Measurements from ENCODE around the gene SLC12A4. TPM values are rescaled to one million over a fixed set of nuclear protein-coding genes. Genes with fewer than 3 reads are reported as not detected.

Gene SLC12A4
- total RNA-seq, 6 donors from 2014 or later, result 54.6 to 276 (median 98.3) TPM

DNA sequence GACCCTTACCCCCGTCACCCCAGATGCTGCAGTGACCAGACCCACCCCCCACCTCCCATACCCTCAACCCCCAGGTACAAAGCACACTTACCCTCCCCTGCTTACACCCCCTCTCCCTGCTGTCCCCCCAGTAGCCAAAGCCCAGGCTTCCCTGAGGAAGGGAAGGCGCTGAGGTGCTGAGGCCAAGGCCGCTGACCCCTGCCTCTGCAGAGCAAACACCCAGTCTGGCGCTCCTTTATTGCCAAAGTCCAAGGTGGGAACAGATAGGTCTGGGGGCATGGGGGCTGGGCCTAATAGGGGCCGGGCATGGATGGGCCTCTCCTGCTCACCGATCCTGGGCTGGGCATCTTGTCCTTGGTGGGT lies 25.2 kb downstream of the SLC12A4 start:
- Histone ChIP-seq H3K27me3 (no peaks in the 10 kb centered on the region), H3K9me3 (no peaks in the 10 kb centered on the region), H3K27ac (peak overlapping the region; percentile 48 to 70 (median 69)), H3K36me3 (peaks cover 19 to 93% (median 77%) of the 10 kb centered on the region in 4 donors), H3K4me1 (peaks cover 0 to 29% (median 7%) of the 10 kb centered on the region in 4 donors), H3K4me3 (no peak overlapping the region)
- no peak for TF ChIP-seq POLR2AphosphoS5 (IDR thresholded peaks at IDR 0.05)
- TF ChIP-seq CTCF (IDR thresholded peaks at IDR 0.05), result no peak
- no peak for TF ChIP-seq EP300 (IDR thresholded peaks at IDR 0.05)
- no peak for TF ChIP-seq POLR2A (IDR thresholded peaks at IDR 0.05)
- 91% methylated on average over 6 of the region's 6 CpGs; no CpG with 5 or more reads in 1 of the 2 donors for WGBS, 2 donors
- no peak for ATAC-seq (ENCODE audit: low FRiP score in 2 of 2)
- DNase-seq, result no peak

DNA sequence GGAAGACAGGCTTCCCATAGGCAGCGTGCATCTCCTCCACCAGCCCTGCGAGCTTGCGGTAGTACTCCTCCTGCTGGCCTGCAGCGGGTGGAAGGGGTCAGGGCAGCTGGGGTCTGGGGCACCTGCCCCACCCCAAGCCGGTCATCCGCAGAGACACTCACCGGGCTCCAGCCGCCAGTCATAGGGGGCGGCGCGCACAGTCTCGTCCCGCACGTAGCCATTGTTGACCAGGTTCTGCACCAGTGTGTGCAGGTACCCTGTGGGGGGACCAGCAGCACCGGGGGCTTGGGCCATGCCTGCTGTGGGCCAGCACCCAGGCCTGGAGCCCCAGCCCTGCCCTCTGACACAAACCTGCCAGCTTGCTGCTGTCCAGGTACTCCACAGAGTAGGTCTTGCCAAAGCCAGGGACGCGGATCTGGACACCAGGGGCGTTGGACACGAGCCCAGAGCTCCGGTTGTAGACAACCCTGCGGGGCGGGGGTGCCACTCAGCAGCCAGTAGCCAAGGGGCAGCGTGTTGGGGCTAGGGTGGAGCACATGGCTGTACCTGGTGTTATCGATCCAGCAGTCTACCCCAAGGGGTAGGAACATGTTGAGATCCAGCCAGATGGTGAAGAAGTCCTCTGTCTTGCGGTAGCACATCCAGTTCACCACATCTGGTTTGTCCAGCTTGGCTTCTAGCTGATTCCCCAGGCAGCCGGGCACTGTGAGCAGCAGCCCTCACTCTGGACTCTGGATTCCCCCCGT lies 25.8 kb downstream of the SLC12A4 start:
- TF ChIP-seq POLR2A (IDR thresholded peaks at IDR 0.05), result no peak
- TF ChIP-seq CTCF (IDR thresholded peaks at IDR 0.05), result no peak
- TF ChIP-seq EP300 (IDR thresholded peaks at IDR 0.05), result no peak
- TF ChIP-seq POLR2AphosphoS5 (IDR thresholded peaks at IDR 0.05), result no peak
- Histone ChIP-seq H3K4me3 (no peak overlapping the region), H3K27me3 (no peaks in the 10 kb centered on the region), H3K36me3 (peaks cover 17 to 87% (median 71%) of the 10 kb centered on the region in 4 donors), H3K9me3 (no peaks in the 10 kb centered on the region), H3K27ac (peak overlapping the region; percentile 48 to 70 (median 69)), H3K4me1 (peaks cover 0 to 29% (median 7%) of the 10 kb centered on the region in 4 donors)
- peak in 1 of 2 donors; percentile 83 for DNase-seq
- ATAC-seq (ENCODE audit: low FRiP score in 2 of 2), result no peak
- WGBS, 2 donors, result 83 to 87% methylated on average over 4 to 26 of the region's 27 CpGs

DNA sequence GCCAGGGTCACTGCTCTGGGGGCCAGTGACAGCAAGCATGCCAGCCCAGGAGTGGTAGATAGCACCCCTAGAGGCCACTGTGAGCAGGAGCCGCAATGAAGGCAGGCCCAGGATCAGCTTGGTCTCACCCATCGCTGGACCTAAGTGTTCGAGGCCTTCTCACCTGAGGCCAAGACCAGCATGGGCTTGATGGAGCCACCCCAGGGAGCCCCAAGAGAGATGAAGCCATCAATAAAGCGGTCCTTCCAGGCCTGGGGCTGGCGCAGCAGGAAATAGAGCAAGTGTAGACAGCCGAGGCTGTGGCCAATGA lies 26.3 kb downstream of the SLC12A4 start:
- ATAC-seq (ENCODE audit: low FRiP score in 2 of 2) (peak in 1 of 2 donors; percentile 46), DNase-seq (no peak)
- Histone ChIP-seq H3K4me1 (peaks cover 4 to 33% (median 11%) of the 10 kb centered on the region in 4 donors), H3K27ac (peak overlapping the region in 2 of 4 donors; percentile 2 to 68), H3K9me3 (no peaks in the 10 kb centered on the region), H3K36me3 (peaks cover 13 to 82% (median 66%) of the 10 kb centered on the region in 4 donors), H3K27me3 (no peaks in the 10 kb centered on the region), H3K4me3 (no peak overlapping the region)
- no peak for TF ChIP-seq POLR2AphosphoS5 (IDR thresholded peaks at IDR 0.05)
- no peak for TF ChIP-seq EP300 (IDR thresholded peaks at IDR 0.05)
- no peak for TF ChIP-seq POLR2A (IDR thresholded peaks at IDR 0.05)
- TF ChIP-seq CTCF (IDR thresholded peaks at IDR 0.05), result peak; percentile 47 to 68 (median 58)
- WGBS, 2 donors, result 82% methylated on average over 6 of the region's 6 CpGs; no CpG with 5 or more reads in 1 of the 2 donors

DNA sequence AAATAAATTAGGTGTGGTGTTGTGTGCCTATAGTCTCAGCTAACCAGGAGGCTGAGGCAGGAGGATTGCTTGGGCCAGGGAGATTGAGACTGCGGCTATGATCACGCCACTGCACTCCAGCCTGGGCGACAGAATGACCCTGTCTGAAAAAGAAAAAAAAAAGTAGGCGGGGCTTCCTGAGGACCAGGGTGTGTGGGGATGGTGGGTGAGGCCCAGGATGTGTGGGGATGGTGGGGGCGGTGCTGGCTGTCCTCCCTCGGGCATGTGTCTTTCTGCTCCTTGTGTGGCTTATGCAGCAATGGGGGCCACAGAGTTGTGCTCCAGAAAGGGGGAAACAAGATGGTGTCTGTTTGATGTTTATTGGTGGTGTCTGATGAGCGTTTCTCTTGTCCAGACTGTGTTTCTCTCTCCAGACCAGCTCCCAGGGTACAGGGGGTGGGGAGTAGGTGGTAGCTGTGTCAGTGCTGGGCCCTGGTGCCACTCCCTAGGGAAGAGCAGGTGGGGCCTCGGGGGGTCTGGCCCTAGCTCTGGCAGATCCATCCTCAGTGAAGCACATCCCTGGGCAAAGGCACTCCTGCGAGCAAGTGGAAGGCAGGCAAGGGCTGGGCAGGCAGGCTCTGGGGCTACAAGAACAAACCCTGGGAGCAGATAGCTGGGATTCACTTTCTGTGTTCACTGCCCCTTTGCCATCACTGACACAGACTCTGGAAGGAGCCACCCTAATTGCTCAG lies 26.8 kb downstream of the SLC12A4 start:
- no peak for TF ChIP-seq POLR2AphosphoS5 (IDR thresholded peaks at IDR 0.05)
- TF ChIP-seq EP300 (IDR thresholded peaks at IDR 0.05), result no peak
- TF ChIP-seq CTCF (IDR thresholded peaks at IDR 0.05), result no peak
- TF ChIP-seq POLR2A (IDR thresholded peaks at IDR 0.05), result no peak
- H3K27ac ChIP-seq, result peak overlapping the region; percentile 2 to 68 (median 25)
- DNase-seq (no peak), ATAC-seq (ENCODE audit: low FRiP score in 2 of 2) (no peak)
- peaks cover 9 to 37% (median 15%) of the 10 kb centered on the region in 4 donors for H3K4me1 ChIP-seq
- peaks cover 13 to 77% (median 61%) of the 10 kb centered on the region in 4 donors for H3K36me3 ChIP-seq
- no peaks in the 10 kb centered on the region for H3K9me3 ChIP-seq
- 79 to 86% methylated on average over 9 of the region's 9 CpGs for WGBS, 2 donors
- no peaks in the 10 kb centered on the region for H3K27me3 ChIP-seq
- H3K4me3 ChIP-seq, result no peak overlapping the region
